GM12872 (cell line): ENCODE results near the gene MLIP.

ENCODE experiments used
- TF ChIP-seq, protein P1 (sequence below): IDR thresholded peaks from 3 replicates; pipeline ENCODE4 v1.5.1; 2011; ENCODE audit warnings: low read depth, mild to moderate bottlenecking, low read length, moderate library complexity; ENCODE audit not compliant: insufficient read depth

Gene MLIP

DNA sequence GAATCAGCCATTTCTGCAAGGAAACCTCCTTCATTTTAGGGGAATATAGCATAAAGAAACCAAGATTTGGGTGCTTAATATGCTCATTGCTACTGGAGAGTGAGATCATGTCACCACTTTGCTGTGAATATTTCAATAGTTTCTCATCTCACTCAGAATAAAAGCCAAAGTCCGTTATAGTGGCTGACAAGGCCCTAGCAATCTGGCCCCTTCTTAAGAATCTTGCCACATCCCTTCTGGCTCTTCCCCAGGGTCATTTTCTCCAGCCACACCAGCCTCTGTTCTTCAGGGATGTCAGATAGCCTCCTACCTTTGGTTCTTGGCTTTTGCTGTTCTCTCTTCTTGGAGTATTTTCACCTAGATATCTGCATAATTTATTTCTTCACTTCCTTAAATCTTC is 24.8 kb upstream of the MLIP start:
- TF ChIP-seq, protein P1, sequence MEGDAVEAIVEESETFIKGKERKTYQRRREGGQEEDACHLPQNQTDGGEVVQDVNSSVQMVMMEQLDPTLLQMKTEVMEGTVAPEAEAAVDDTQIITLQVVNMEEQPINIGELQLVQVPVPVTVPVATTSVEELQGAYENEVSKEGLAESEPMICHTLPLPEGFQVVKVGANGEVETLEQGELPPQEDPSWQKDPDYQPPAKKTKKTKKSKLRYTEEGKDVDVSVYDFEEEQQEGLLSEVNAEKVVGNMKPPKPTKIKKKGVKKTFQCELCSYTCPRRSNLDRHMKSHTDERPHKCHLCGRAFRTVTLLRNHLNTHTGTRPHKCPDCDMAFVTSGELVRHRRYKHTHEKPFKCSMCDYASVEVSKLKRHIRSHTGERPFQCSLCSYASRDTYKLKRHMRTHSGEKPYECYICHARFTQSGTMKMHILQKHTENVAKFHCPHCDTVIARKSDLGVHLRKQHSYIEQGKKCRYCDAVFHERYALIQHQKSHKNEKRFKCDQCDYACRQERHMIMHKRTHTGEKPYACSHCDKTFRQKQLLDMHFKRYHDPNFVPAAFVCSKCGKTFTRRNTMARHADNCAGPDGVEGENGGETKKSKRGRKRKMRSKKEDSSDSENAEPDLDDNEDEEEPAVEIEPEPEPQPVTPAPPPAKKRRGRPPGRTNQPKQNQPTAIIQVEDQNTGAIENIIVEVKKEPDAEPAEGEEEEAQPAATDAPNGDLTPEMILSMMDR = no peak

DNA sequence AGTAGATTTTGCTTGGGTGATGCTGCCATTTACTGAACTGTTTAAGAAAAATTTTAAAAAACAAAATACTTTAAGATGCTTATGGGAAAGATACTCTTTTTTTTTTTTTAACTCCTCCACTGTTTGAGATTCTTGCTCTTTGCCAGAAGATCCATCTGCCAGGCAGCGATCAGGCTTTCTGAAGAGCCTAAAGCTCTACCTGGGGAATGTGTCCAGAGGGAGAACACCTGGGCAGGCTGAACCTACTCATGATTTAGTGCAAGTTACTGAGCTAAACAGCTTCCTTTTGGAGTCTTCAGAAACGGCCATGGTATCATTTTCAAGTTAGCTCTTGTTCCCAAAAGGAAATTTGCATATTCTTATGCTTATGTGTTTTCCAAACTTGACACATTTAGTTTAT is 23.5 kb upstream of the MLIP start:
- TF ChIP-seq, protein P1 = no peak

DNA sequence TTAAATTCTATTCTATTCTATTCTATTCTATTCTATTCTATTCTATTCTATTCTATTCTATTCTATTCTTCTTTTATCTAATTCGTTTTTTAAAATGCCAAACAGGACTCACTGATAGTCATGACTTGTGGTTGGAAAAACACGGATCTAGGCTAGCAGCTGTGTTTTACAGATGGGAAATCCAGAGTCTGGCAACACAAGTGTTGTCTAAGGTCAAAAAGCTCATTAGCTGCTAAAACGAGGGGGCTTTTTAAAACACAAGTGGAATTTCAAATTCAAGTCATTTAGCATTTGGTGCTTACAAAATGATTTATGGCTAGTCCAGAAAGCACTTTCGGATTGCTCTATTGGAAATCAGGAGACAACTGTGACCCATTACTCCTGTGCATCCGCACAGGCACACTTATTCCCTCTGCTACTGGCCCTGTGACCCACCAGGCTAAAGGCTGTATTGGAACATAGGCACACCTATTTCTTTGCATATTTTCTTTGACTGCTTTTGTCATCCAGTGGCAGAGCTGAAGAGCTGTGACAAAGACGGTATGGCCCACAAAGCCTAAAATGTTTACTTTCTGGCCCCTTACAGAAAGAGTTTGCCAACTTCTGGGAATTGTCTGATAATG is 17.8 kb upstream of the MLIP start:
- TF ChIP-seq, protein P1 = no peak

DNA sequence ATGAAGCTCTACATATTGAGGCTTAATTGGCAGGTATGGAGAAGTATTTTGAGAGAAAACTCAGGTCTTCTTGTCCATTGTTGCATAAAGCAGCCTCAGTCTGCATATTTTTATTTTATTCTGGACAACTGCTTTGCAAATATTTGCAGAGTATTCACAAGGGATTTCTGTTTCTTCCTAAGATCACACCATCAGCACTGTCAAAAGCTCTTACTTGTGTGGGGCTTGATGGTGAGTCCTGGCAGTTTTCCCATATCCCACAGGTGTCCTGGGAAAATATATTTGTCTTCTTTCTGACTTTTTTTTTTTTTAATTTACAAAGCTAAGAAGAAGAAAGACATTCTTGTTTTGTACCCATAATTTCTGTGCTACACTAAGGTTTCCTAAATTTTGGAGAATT is 16.9 kb upstream of the MLIP start:
- TF ChIP-seq, protein P1 = no peak

DNA sequence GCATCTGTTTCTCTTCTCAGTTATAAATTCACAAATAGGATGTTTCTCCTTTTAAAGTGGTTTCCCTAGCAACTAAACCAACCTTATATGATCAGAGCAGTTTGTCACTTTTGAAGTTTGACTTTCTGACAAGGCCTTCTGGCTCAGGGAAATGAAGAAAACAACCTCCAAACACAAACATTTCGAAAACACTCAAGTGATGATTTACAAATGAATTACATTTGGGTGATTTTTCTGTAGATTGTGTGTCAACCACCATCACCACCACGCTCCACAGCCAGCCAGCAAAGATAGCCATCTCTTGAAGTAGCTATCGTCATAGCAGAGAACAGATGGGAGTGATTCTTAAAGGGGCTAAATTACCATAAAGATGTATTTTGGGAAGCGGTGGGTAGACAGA is 16.5 kb upstream of the MLIP start:
- TF ChIP-seq, protein P1 = no peak

DNA sequence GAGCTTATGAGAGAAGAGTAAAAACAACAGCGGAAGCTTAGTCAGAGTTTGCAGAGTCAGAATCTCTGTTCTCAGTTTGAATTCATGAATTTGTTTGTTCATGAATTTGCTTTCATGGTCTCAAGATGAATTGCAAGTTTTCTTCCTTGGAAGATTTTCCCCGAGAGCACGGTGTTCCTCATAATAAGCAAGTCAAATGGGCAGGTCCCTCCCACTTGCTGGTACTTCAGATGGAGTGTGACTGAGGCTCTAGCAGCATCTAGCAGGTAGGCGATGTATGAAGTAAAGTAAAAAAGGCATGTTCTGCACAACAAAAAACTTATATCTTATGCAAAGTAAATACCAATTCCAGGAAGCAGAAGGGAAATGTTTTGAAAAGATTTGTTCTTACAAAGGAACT is 15.5 kb upstream of the MLIP start:
- TF ChIP-seq, protein P1 = no peak

DNA sequence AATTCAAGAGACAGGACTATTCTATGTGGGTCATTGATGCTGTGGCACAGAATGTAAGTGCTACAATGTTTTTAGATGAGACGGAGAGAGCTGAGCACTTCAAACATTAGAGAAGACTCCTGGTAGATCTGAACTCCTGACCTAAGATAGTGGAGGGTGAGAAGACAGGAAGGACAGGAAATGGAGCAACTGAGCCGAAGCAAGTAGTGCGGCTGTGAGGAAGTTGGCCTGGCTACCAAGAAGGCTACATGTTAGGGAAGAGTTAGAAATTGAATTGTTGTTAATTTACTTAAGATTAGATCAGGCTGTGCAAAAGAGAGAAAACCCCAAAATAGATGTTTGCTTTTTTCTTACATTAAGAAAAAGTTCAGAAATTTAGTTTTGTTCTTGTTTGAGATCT is 14.4 kb upstream of the MLIP start:
- TF ChIP-seq, protein P1 = no peak

DNA sequence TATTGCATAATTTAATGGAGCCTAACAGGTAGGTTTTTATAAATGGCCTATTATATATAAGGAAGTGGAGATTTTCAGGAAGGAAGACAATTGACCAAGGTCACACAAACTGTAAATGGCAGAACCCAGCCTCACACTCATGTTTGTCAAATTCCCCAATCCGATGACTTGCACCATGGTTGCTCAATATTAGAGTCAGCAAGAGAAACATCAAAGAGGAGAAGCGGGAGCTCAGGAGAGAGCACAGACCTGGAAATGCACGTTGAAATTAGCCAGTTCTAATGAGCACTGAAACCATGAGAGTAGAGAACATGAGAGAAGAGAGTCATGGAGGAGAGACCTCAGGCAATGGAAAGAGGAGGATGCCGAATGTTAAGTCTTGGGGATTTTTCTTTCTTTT is 13.5 kb upstream of the MLIP start:
- TF ChIP-seq, protein P1 = no peak
